WTC11 (cell line): ENCODE data around the gene NOB1. TPM values are rescaled to one million over a fixed set of nuclear protein-coding genes. Genes with fewer than 3 reads are reported as not detected.

Experiments
- ATAC-seq: fragments of 200-7000 bp; cut with Tn5 transposase; 2 replicates; pipeline ENCODE4 v1.10.0; 2021; ENCODE audit warnings: mild to moderate bottlenecking, moderate library complexity
- CTCF ChIA-PET: fragments of 300-600 bp; sonication (Branson Sonifier 250); formaldehyde crosslinking; loops from one replicate; lab custom pipeline; 2021; ENCODE audit warnings: antibody characterized with exemption; lab: Charles Lee
- POLR2A ChIA-PET: fragments of 350-600 bp; sonication (Branson Sonifier 250); formaldehyde crosslinking; loops from one replicate; lab custom pipeline; 2021; ENCODE audit warnings: antibody characterized with exemption; lab: Charles Lee
- DNase-seq: peaks from one replicate; pipeline ENCODE4 v3.0.0; 2021; ENCODE audit warnings: low spot score
- H3K27ac Mint-ChIP-seq: 2 replicates; pipeline ENCODE4 v1.8.0; 2021; ENCODE audit warnings: mixed read lengths
- H3K27me3 Mint-ChIP-seq: 2 replicates; pipeline ENCODE4 v1.8.0; 2021; ENCODE audit warnings: low read depth, mild to moderate bottlenecking, moderate library complexity, mixed read lengths
- H3K36me3 Mint-ChIP-seq: 2 replicates; pipeline ENCODE4 v1.8.0; 2021; ENCODE audit warnings: mixed read lengths
- H3K4me1 Mint-ChIP-seq: 2 replicates; pipeline ENCODE4 v1.8.0; 2022; ENCODE audit warnings: mixed read lengths
- H3K4me3 Mint-ChIP-seq: 2 replicates; pipeline ENCODE4 v1.8.0; 2021; ENCODE audit warnings: mild to moderate bottlenecking, moderate library complexity, mixed read lengths
- H3K9me3 Mint-ChIP-seq: 2 replicates; pipeline ENCODE4 v1.8.0; 2021; ENCODE audit warnings: mixed read lengths
- ARID4B ChIP-seq: sonication (generic); formaldehyde crosslinking; IDR thresholded peaks from 2 replicates; pipeline ENCODE4 v1.8.0; 2023; ENCODE audit warnings: missing genetic modification reagents, mild to moderate bottlenecking, borderline replicate concordance
- CBFB ChIP-seq: sonication (generic); formaldehyde crosslinking; IDR thresholded peaks from 2 replicates; pipeline ENCODE4 v1.8.1; 2022; ENCODE audit warnings: mild to moderate bottlenecking, low read depth, missing genetic modification reagents
- CREB1 ChIP-seq: sonication (generic); formaldehyde crosslinking; IDR thresholded peaks from 2 replicates; pipeline ENCODE4 v1.8.0; 2023; ENCODE audit warnings: mild to moderate bottlenecking, missing genetic modification reagents
- E2F4 ChIP-seq: sonication (generic); formaldehyde crosslinking; IDR thresholded peaks from 2 replicates; pipeline ENCODE4 v1.8.1; 2022; ENCODE audit warnings: low read depth, mild to moderate bottlenecking, moderate library complexity, missing genetic modification reagents, borderline replicate concordance
- GABPB1 ChIP-seq: sonication (generic); formaldehyde crosslinking; IDR thresholded peaks from 2 replicates; pipeline ENCODE4 v1.8.1; 2023; ENCODE audit warnings: mild to moderate bottlenecking, missing genetic modification reagents
- NFE2L1 ChIP-seq: sonication (generic); formaldehyde crosslinking; IDR thresholded peaks from 2 replicates; pipeline ENCODE4 v1.8.1; 2023; ENCODE audit warnings: missing genetic modification reagents
- NFYB ChIP-seq: sonication (generic); formaldehyde crosslinking; conservative IDR thresholded peaks from 2 replicates; pipeline ENCODE4 v1.8.0; 2022; ENCODE audit warnings: low read depth, missing genetic modification reagents
- SMAD4 ChIP-seq: sonication (generic); formaldehyde crosslinking; IDR thresholded peaks from 2 replicates; pipeline ENCODE4 v1.8.0; 2022; ENCODE audit warnings: mild to moderate bottlenecking, missing genetic modification reagents
- SOX15 ChIP-seq: fragments of 250-450 bp; sonication (Bioruptor Pico); IDR thresholded peaks from 2 replicates; pipeline ENCODE4 v1.9.0; 2021; ENCODE audit warnings: mild to moderate bottlenecking
- SP1 ChIP-seq: sonication (generic); formaldehyde crosslinking; conservative IDR thresholded peaks from 2 replicates; pipeline ENCODE4 v1.8.1; 2022; ENCODE audit warnings: missing genetic modification reagents
- TCF7 ChIP-seq: sonication (generic); formaldehyde crosslinking; IDR thresholded peaks from 2 replicates; pipeline ENCODE4 v1.8.0; 2022; ENCODE audit warnings: mild to moderate bottlenecking, low read depth, missing genetic modification reagents, moderate library complexity
- TP53 ChIP-seq: sonication (generic); formaldehyde crosslinking; IDR thresholded peaks from 2 replicates; pipeline ENCODE4 v1.8.1; 2023; ENCODE audit warnings: mild to moderate bottlenecking, missing genetic modification reagents
- USF1 ChIP-seq: sonication (generic); formaldehyde crosslinking; IDR thresholded peaks from 2 replicates; pipeline ENCODE4 v1.8.0; 2022; ENCODE audit warnings: mild to moderate bottlenecking, missing genetic modification reagents
- ZBTB21 ChIP-seq: sonication (generic); formaldehyde crosslinking; IDR thresholded peaks from 2 replicates; pipeline ENCODE4 v1.8.1; 2023; ENCODE audit warnings: mild to moderate bottlenecking, missing genetic modification reagents, borderline replicate concordance
- ZNF232 ChIP-seq: sonication (generic); formaldehyde crosslinking; IDR thresholded peaks from 2 replicates; pipeline ENCODE4 v1.8.0; 2022; ENCODE audit warnings: mild to moderate bottlenecking, missing genetic modification reagents
- total RNA-seq: library from RNA; stranded (reverse); gene quantifications from 3 replicates; pipeline ENCODE4 v1.2.3, GENCODE V29; 2021
- TF ChIP-seq, protein P1 (sequence below): sonication (generic); formaldehyde crosslinking; IDR thresholded peaks from 2 replicates; pipeline ENCODE4 v1.8.1; 2023; ENCODE audit warnings: mild to moderate bottlenecking, missing genetic modification reagents
- TF ChIP-seq, protein P2 (sequence below): sonication (generic); formaldehyde crosslinking; IDR thresholded peaks from 2 replicates; pipeline ENCODE4 v1.8.1; 2023; ENCODE audit warnings: mild to moderate bottlenecking, moderate library complexity, missing genetic modification reagents

NOB1 gene
- total RNA-seq, 1 experiment from 2014 or later, result 88.0 TPM

GRCh38 chr16:69706975-69707340, 47.8 kb downstream of the NOB1 start:
- no peak for ATAC-seq
- Mint-ChIP-seq H3K27me3 (no peaks in the 10 kb centered on the region), H3K4me1 (0 out of 2 replicates have a peak, but pooled peaks cover 6% of the 10 kb centered on the region), H3K36me3 (no peaks in the 10 kb centered on the region), H3K27ac (peak overlapping the region; percentile 15; the same call in 1 of the 2 replicates), H3K4me3 (no peak overlapping the region), H3K9me3 (no peaks in the 10 kb centered on the region)
- TF ChIP-seq USF1 (CRISPR knock-in tag), result no peak
- no peak for TF ChIP-seq SOX15 (CRISPR knock-in tag)
- TF ChIP-seq ZNF232 (CRISPR knock-in tag), result no peak
- TF ChIP-seq SMAD4 (CRISPR knock-in tag), result no peak
- TF ChIP-seq NFE2L1 (CRISPR knock-in tag), result no peak
- TF ChIP-seq GABPB1 (CRISPR knock-in tag), result no peak
- TF ChIP-seq SP1, result no peak
- no peak for DNase-seq
- CTCF ChIA-PET, result interaction anchor here (1.1 to 3.9 kb wide), 2 partner anchors 47 to 311 kb away, joined by 3 to 36 read pairs; partner anchors contain the start of gene NOB1
- POLR2A ChIA-PET, result interaction anchor here (0.6 kb wide), 1 partner anchor 10 kb away, joined by 3 read pairs; no protein-coding TSS in a partner anchor

- Mint-ChIP-seq H3K9me3 (no peaks in the 10 kb centered on the region), H3K27me3 (no peaks in the 10 kb centered on the region), H3K4me3 (no peak overlapping the region), H3K36me3 (no peaks in the 10 kb centered on the region), H3K4me1 (0 out of 2 replicates have a peak, but pooled peaks cover 6% of the 10 kb centered on the region), H3K27ac (peak overlapping the region; percentile 15; the same call in 1 of the 2 replicates)
- POLR2A ChIA-PET, result no interaction called here
- no peak for DNase-seq
- peak; percentile 95 for TF ChIP-seq GABPB1 (CRISPR knock-in tag)
- TF ChIP-seq E2F4 (CRISPR knock-in tag), result no peak
- no peak for ATAC-seq
- CTCF ChIA-PET, result interaction anchor here (0.7 to 3.9 kb wide), 3 partner anchors 48 to 310 kb away, joined by 3 to 36 read pairs (median 3); partner anchors contain the start of gene NOB1
Measured at GRCh38 chr16:69706256-69706974, 48.3 kb downstream of the NOB1 start.

DNA sequence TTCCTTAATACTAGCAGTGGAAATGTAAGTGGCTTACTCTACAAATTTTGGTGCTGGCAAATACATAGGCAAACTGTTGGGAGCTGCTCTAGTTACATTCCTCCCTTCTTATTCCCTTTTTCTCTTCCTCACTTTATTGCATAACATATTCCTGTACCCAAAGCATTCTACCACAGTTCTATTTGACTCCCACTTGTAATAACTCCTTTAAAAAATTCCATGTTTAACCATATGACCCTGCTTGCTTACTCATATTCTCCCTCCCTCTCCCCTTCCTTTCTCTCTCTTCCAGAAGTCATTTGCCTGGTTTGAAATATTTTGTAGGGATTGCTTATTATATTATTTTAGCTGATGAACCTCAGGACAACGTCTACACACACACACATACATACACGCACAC, 51.1 kb downstream of the NOB1 start:
- Mint-ChIP-seq H3K27me3 (no peaks in the 10 kb centered on the region), H3K9me3 (no peaks in the 10 kb centered on the region), H3K4me1 (0 out of 2 replicates have a peak, but pooled peaks cover 6% of the 10 kb centered on the region), H3K27ac (no peak overlapping the region), H3K4me3 (no peak overlapping the region), H3K36me3 (no peaks in the 10 kb centered on the region)
- CTCF ChIA-PET, result interaction anchor here (1.4 kb wide), 1 partner anchor 308 kb away, joined by 4 read pairs; no protein-coding TSS in a partner anchor
- DNase-seq, result no peak
- ATAC-seq, result no peak
- POLR2A ChIA-PET, result no interaction called here
- TF ChIP-seq CBFB (CRISPR knock-in tag) (no peak), NFYB (no peak)

GRCh38 chr16:69701866-69702265, 52.9 kb downstream of the NOB1 start:
- CTCF ChIA-PET, result interaction anchor here (1.4 kb wide), 1 partner anchor 306 kb away, joined by 3 read pairs; no protein-coding TSS in a partner anchor
- no peaks in the 10 kb centered on the region for H3K36me3 Mint-ChIP-seq
- TF ChIP-seq ZNF232 (CRISPR knock-in tag), result no peak
- no peak for TF ChIP-seq ARID4B
- no peak for TF ChIP-seq ZBTB21 (CRISPR knock-in tag)
- TF ChIP-seq, protein P1, sequence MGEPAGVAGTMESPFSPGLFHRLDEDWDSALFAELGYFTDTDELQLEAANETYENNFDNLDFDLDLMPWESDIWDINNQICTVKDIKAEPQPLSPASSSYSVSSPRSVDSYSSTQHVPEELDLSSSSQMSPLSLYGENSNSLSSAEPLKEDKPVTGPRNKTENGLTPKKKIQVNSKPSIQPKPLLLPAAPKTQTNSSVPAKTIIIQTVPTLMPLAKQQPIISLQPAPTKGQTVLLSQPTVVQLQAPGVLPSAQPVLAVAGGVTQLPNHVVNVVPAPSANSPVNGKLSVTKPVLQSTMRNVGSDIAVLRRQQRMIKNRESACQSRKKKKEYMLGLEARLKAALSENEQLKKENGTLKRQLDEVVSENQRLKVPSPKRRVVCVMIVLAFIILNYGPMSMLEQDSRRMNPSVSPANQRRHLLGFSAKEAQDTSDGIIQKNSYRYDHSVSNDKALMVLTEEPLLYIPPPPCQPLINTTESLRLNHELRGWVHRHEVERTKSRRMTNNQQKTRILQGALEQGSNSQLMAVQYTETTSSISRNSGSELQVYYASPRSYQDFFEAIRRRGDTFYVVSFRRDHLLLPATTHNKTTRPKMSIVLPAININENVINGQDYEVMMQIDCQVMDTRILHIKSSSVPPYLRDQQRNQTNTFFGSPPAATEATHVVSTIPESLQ (CRISPR knock-in tag), result no peak
- TF ChIP-seq, protein P2, sequence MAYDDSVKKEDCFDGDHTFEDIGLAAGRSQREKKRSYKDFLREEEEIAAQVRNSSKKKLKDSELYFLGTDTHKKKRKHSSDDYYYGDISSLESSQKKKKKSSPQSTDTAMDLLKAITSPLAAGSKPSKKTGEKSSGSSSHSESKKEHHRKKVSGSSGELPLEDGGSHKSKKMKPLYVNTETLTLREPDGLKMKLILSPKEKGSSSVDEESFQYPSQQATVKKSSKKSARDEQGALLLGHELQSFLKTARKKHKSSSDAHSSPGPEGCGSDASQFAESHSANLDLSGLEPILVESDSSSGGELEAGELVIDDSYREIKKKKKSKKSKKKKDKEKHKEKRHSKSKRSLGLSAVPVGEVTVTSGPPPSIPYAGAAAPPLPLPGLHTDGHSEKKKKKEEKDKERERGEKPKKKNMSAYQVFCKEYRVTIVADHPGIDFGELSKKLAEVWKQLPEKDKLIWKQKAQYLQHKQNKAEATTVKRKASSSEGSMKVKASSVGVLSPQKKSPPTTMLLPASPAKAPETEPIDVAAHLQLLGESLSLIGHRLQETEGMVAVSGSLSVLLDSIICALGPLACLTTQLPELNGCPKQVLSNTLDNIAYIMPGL (CRISPR knock-in tag), result no peak
- TF ChIP-seq CREB1 (CRISPR knock-in tag), result no peak
- TF ChIP-seq TCF7, result no peak
- TF ChIP-seq TP53 (CRISPR knock-in tag), result no peak
- TF ChIP-seq SP1, result no peak

More at GRCh38 chr16:69701866-69702265, 52.9 kb downstream of the NOB1 start:
- H3K9me3 Mint-ChIP-seq, result no peaks in the 10 kb centered on the region
- peaks cover 10% of the 10 kb centered on the region; the same call in 1 of the 2 replicates for H3K4me1 Mint-ChIP-seq
- no peak for DNase-seq
- POLR2A ChIA-PET, result no interaction called here
- H3K27me3 Mint-ChIP-seq, result no peaks in the 10 kb centered on the region
- no peak for ATAC-seq
- no peak overlapping the region for H3K4me3 Mint-ChIP-seq
- no peak overlapping the region for H3K27ac Mint-ChIP-seq
